GM23248 (cell line): ENCODE measurements around the gene DIP2C. TPM values are rescaled to one million over a fixed set of nuclear protein-coding genes. Genes with fewer than 3 reads are reported as not detected.
"Not testable (repeated sequence)": the region's sequence is repeated elsewhere in the genome, so short reads cannot be mapped to it uniquely, and the experiment has no call there.

Experiments
- DNase-seq: peaks from one replicate; pipeline ENCODE4 v3.0.0-alpha.2; 2015
- H2AFZ ChIP-seq: fragments of 200-600 bp; sonication (generic); 2 replicates; pipeline ENCODE4 v1.6.1; 2016; ENCODE audit warnings: antibody characterized with exemption
- H3F3A ChIP-seq: fragments of 200-600 bp; sonication (generic); 2 replicates; pipeline ENCODE4 v1.6.1; 2016; ENCODE audit warnings: mild to moderate bottlenecking, antibody characterized with exemption, mixed run types; ENCODE audit not compliant: insufficient read depth
- H3K27ac ChIP-seq: fragments of 200-600 bp; sonication (generic); 2 replicates; pipeline ENCODE4 v1.5.1; 2016; ENCODE audit warnings: mild to moderate bottlenecking
- H3K27me3 ChIP-seq: fragments of 200-600 bp; sonication (generic); replicated peaks from 2 replicates; pipeline ENCODE4 v1.6.1; 2016; ENCODE audit warnings: mild to moderate bottlenecking; ENCODE audit not compliant: insufficient read depth
- H3K36me3 ChIP-seq: fragments of 200-600 bp; sonication (generic); 2 replicates; pipeline ENCODE4 v1.6.1; 2016; ENCODE audit warnings: low read depth, mild to moderate bottlenecking
- H3K4me1 ChIP-seq: fragments of 200-600 bp; sonication (generic); 2 replicates; pipeline ENCODE4 v1.6.1; 2016; ENCODE audit warnings: mild to moderate bottlenecking; ENCODE audit not compliant: insufficient read depth
- H3K4me2 ChIP-seq: fragments of 200-600 bp; sonication (generic); one replicate; pipeline ENCODE4 v1.6.1; 2016; ENCODE audit warnings: mild to moderate bottlenecking; ENCODE audit not compliant: unreplicated experiment
- H3K4me3 ChIP-seq: fragments of 200-600 bp; sonication (generic); 2 replicates; pipeline ENCODE4 v1.5.1; 2016; ENCODE audit warnings: mild to moderate bottlenecking
- H3K79me2 ChIP-seq: fragments of 200-600 bp; sonication (generic); 2 replicates; pipeline ENCODE4 v1.6.1; 2016; ENCODE audit warnings: mild to moderate bottlenecking; ENCODE audit not compliant: insufficient read depth
- H3K9ac ChIP-seq: fragments of 200-600 bp; sonication (generic); 2 replicates; pipeline ENCODE4 v1.6.1; 2016; ENCODE audit warnings: mild to moderate bottlenecking
- H3K9me2 ChIP-seq: fragments of 200-600 bp; sonication (generic); 2 replicates; pipeline ENCODE4 v1.6.1; 2016; ENCODE audit warnings: mixed run types, mild to moderate bottlenecking, moderate library complexity; ENCODE audit not compliant: insufficient read depth
- H3K9me3 ChIP-seq: fragments of 200-600 bp; sonication (generic); one replicate; pipeline ENCODE4 v1.6.1; 2017; ENCODE audit warnings: low read depth
- H4K20me1 ChIP-seq: fragments of 200-600 bp; sonication (generic); 2 replicates; pipeline ENCODE4 v1.6.0; 2016; ENCODE audit not compliant: insufficient read depth
- EZH2 ChIP-seq: fragments of 200-600 bp; sonication (generic); IDR thresholded peaks from 2 replicates; pipeline ENCODE4 v1.6.1; 2018; ENCODE audit warnings: antibody characterized with exemption, mild to moderate bottlenecking; ENCODE audit not compliant: insufficient read depth, poor library complexity, severe bottlenecking
- EZH2phosphoT487 ChIP-seq: fragments of 200-600 bp; sonication (generic); IDR thresholded peaks from 2 replicates; pipeline ENCODE4 v1.6.1; 2018; ENCODE audit warnings: antibody characterized with exemption, moderate library complexity, mild to moderate bottlenecking, low read depth; ENCODE audit not compliant: insufficient read depth
- WGBS, 2 experiments: methylation state at CpG; one replicate each; pipeline ENCODE4 v1.1.6; 2015 to 2017; ENCODE audit warnings: low lambda C conversion rate in 2 of 2, low coverage in 1 of 2; ENCODE audit errors: missing lambda C conversion rate in 2 of 2; 5-methylcytosine and 5-hydroxymethylcytosine counted together
- in situ Hi-C: fragments of 300-500 bp; cut with MboI; formaldehyde crosslinking; loops from 2 replicates; pipeline ENCODE4 v1.15.0; 2020
- polyA plus RNA-seq: library from polyadenylated mRNA; unstranded; fragments of >200 nt; fragmentation: Nextera tagmentation; extraction: Ambion mirVana; gene quantifications from 2 replicates; pipeline ENCODE4 v1.2.1, GENCODE V29; 2016
- total RNA-seq: library from RNA; depleted of rRNA; stranded (reverse); fragments of >200 nt; shearing (Covaris generic); gene quantifications from 2 replicates; pipeline ENCODE4 v1.2.3, GENCODE V29; 2014

DIP2C gene
- total and polyA plus RNA-seq, 2 experiments from 2014 or later: 12.0 to 13.1 TPM

- in situ Hi-C loops: no loop called here
- H2AFZ ChIP-seq: no peak overlapping the region
- H3K4me2 ChIP-seq: no peak overlapping the region
These were observed 55.9 kb downstream of the DIP2C start for GRCh38 chr10:633279-634245.

GRCh38 chr10:632807-633177 lies 56.7 kb downstream of the DIP2C start:
- in situ Hi-C loops, H3K9me3 ChIP-seq, H3K4me3 ChIP-seq, DNase-seq, H3K9me2 ChIP-seq, H3K9ac ChIP-seq, H2AFZ ChIP-seq, H3K4me2 ChIP-seq, H3K36me3 ChIP-seq, H3K27me3 ChIP-seq, H3K27ac ChIP-seq, H4K20me1 ChIP-seq, H3F3A ChIP-seq, H3K4me1 ChIP-seq: not testable (repeated sequence)
- H3K79me2 ChIP-seq: peaks cover 97% of the 10 kb centered on the region
- WGBS, 2 experiments: 93 to 99% methylated on average over 11 to 19 of the region's 21 CpGs

More at GRCh38 chr10:633279-634245, 55.9 kb downstream of the DIP2C start:
- Histone ChIP-seq H3K9me2 (no peaks in the 10 kb centered on the region), H3K4me1 (no peaks in the 10 kb centered on the region), H3K4me3 (no peak overlapping the region), H3K27ac (no peak overlapping the region), H3K9me3 (no peaks in the 10 kb centered on the region), H3K9ac (no peak overlapping the region), H4K20me1 (no peaks in the 10 kb centered on the region; the same call in 1 of the 2 replicates), H3K27me3 (no peaks in the 10 kb centered on the region), H3F3A (no peaks in the 10 kb centered on the region), H3K79me2 (peaks cover 97% of the 10 kb centered on the region), H3K36me3 (no peaks in the 10 kb centered on the region; the same call in 1 of the 2 replicates)
- TF ChIP-seq EZH2: no peak
- TF ChIP-seq EZH2phosphoT487: no peak
- whole genome bisulfite sequencing, 2 experiments: 93 to 94% methylated on average over 29 to 39 of the region's 39 CpGs
- DNase-seq: no peak

GRCh38 chr10:632155-632806 lies 57.2 kb downstream of the DIP2C start:
- H3K4me3 ChIP-seq, H3K27me3 ChIP-seq, H3K4me2 ChIP-seq, H3K27ac ChIP-seq, H3F3A ChIP-seq, in situ Hi-C loops, H3K9me2 ChIP-seq, DNase-seq, H3K9ac ChIP-seq, H3K9me3 ChIP-seq, H3K4me1 ChIP-seq, H3K36me3 ChIP-seq, H4K20me1 ChIP-seq, H2AFZ ChIP-seq: not testable (repeated sequence)
- peaks cover 97% of the 10 kb centered on the region for H3K79me2 ChIP-seq
- 98% methylated on average over 13 to 30 of the region's 51 CpGs for WGBS, 2 experiments

- no peaks in the 10 kb centered on the region; the same call in 1 of the 2 replicates for H3K36me3 ChIP-seq
- H3K4me1 ChIP-seq: no peaks in the 10 kb centered on the region
- no peak for DNase-seq
- no peak overlapping the region for H3K4me3 ChIP-seq
- TF ChIP-seq EZH2phosphoT487 (no peak), EZH2 (no peak)
- no peaks in the 10 kb centered on the region for H4K20me1 ChIP-seq
- in situ Hi-C loops: no loop called here
- H2AFZ ChIP-seq: no peak overlapping the region
- WGBS, 2 experiments: 95 to 98% methylated on average over 11 of the region's 11 CpGs
- no peaks in the 10 kb centered on the region for H3K27me3 ChIP-seq
- H3K27ac ChIP-seq: no peak overlapping the region
- no peaks in the 10 kb centered on the region for H3K9me2 ChIP-seq
- no peaks in the 10 kb centered on the region for H3F3A ChIP-seq
- H3K79me2 ChIP-seq: peaks cover 97% of the 10 kb centered on the region
- H3K9ac ChIP-seq: no peak overlapping the region
- H3K4me2 ChIP-seq: no peak overlapping the region
- H3K9me3 ChIP-seq: no peaks in the 10 kb centered on the region
These were observed 58.2 kb downstream of the DIP2C start for GRCh38 chr10:631266-631665.
